Central memory CD8-positive, alpha-beta T cell (primary cell): ENCODE results near the gene GHR.
"Not testable (repeated sequence)": the region's sequence is repeated elsewhere in the genome, so short reads cannot be mapped to it uniquely, and the experiment has no call there.

Experiments
- ATAC-seq: fragments of 150-1000 bp; cut with Tn5 transposase; replicated peaks from 2 replicates; pipeline ENCODE4 v1.10.0; 2022; ENCODE audit warnings: mild to moderate bottlenecking, moderate FRiP score, moderate number of reproducible peaks; ENCODE audit not compliant: poor library complexity, severe bottlenecking; ENCODE audit errors: extremely low read depth
- DNase-seq, 2 donors: peaks; one replicate each; pipeline ENCODE4 v3.0.0; 2021; ENCODE audit warnings: low spot score in 2 of 2
- H3K27ac Mint-ChIP-seq: one replicate; pipeline ENCODE4 v1.8.0; 2022; ENCODE audit warnings: low read depth, mild to moderate bottlenecking, moderate library complexity, mixed read lengths
- H3K27me3 Mint-ChIP-seq: one replicate; pipeline ENCODE4 v1.8.0; 2022; ENCODE audit warnings: mixed read lengths
- H3K36me3 Mint-ChIP-seq: one replicate; pipeline ENCODE4 v1.8.0; 2022; ENCODE audit warnings: mild to moderate bottlenecking, moderate library complexity, mixed read lengths; ENCODE audit not compliant: insufficient read depth
- H3K4me1 Mint-ChIP-seq: one replicate; pipeline ENCODE4 v1.8.0; 2022; ENCODE audit warnings: mixed read lengths
- H3K4me3 Mint-ChIP-seq: one replicate; pipeline ENCODE4 v1.8.0; 2022; ENCODE audit warnings: mild to moderate bottlenecking, moderate library complexity, mixed read lengths
- H3K9me3 Mint-ChIP-seq: one replicate; pipeline ENCODE4 v1.8.0; 2022; ENCODE audit warnings: mixed read lengths

GHR gene

GRCh38 chr5:42680046-42680445 is 256.8 kb downstream of the GHR start:
- Mint-ChIP-seq H3K36me3 (no peaks in the 10 kb centered on the region), H3K4me1 (peaks cover 5% of the 10 kb centered on the region), H3K27ac (no peak overlapping the region), H3K27me3 (peaks cover 9% of the 10 kb centered on the region), H3K4me3 (no peak overlapping the region), H3K9me3 (peaks cover 6% of the 10 kb centered on the region)
- ATAC-seq (no peak), DNase-seq (no peak)

DNA sequence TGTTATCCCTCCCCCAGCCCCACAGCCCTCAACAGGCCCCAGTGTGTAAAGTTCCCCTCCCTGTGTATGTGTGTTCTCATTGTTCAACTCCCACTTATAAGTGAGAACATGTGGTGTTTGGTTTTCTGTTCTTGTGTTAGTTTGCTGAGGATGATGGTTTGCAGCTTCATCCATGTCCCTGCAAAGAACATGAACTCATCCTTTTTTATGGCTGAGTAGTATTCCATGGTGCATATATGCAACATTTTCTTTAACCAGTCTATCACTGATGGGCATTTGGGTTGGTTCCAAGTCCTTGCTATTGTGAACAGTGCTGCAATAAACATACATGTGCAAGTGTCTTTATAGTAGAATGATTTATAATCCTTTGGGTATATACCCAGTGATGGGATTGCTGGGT is 261.8 kb downstream of the GHR start:
- H3K9me3 Mint-ChIP-seq, H3K4me3 Mint-ChIP-seq, H3K36me3 Mint-ChIP-seq, H3K27ac Mint-ChIP-seq, ATAC-seq, DNase-seq, H3K27me3 Mint-ChIP-seq, H3K4me1 Mint-ChIP-seq: not testable (repeated sequence)

DNA sequence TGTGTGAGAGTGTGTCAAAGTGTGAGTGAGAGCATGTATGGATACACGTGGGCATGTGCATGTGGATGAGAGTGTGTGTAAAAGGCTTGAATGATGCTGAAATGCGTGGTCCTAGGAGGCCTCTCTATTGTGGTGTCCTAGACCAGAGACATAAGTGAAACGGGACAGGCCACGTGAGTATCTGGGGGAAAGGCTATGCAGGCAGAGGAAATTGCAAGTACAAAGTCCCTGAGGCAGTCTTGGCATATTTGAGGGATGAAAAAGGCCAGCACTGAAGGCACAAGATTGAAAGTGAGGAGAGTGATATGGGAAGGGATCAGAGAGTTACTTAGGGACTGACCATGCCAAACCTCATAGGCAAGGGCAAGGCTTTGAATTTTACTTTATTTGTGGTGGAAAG is 266.2 kb downstream of the GHR start:
- no peak overlapping the region for H3K4me3 Mint-ChIP-seq
- no peaks in the 10 kb centered on the region for H3K36me3 Mint-ChIP-seq

GRCh38 chr5:42691413-42691937 is 268.2 kb downstream of the GHR start:
- no peak overlapping the region for H3K4me3 Mint-ChIP-seq
- H3K27ac Mint-ChIP-seq: no peak overlapping the region
- DNase-seq (no peak), ATAC-seq (no peak)
- no peaks in the 10 kb centered on the region for H3K36me3 Mint-ChIP-seq
- H3K27me3 Mint-ChIP-seq: peaks cover 11% of the 10 kb centered on the region
- no peaks in the 10 kb centered on the region for H3K4me1 Mint-ChIP-seq
- no peaks in the 10 kb centered on the region for H3K9me3 Mint-ChIP-seq

More for the DNA sequence above, 266.2 kb downstream of the GHR start:
- ATAC-seq (no peak), DNase-seq (no peak)
- H3K27ac Mint-ChIP-seq: no peak overlapping the region
- H3K9me3 Mint-ChIP-seq: no peaks in the 10 kb centered on the region
- H3K4me1 Mint-ChIP-seq: no peaks in the 10 kb centered on the region
- peaks cover 10% of the 10 kb centered on the region for H3K27me3 Mint-ChIP-seq

GRCh38 chr5:42701351-42702059 is 278.3 kb downstream of the GHR start:
- Mint-ChIP-seq H3K36me3 (no peaks in the 10 kb centered on the region), H3K27me3 (peaks cover 34% of the 10 kb centered on the region), H3K9me3 (no peaks in the 10 kb centered on the region), H3K4me1 (no peaks in the 10 kb centered on the region), H3K27ac (no peak overlapping the region), H3K4me3 (no peak overlapping the region)
- DNase-seq: no peak
- no peak for ATAC-seq

GRCh38 chr5:42703238-42703637 is 280.0 kb downstream of the GHR start:
- Mint-ChIP-seq H3K27me3 (peaks cover 26% of the 10 kb centered on the region), H3K4me3 (no peak overlapping the region), H3K4me1 (no peaks in the 10 kb centered on the region), H3K9me3 (no peaks in the 10 kb centered on the region), H3K27ac (no peak overlapping the region), H3K36me3 (no peaks in the 10 kb centered on the region)
- ATAC-seq: no peak
- DNase-seq: no peak

GRCh38 chr5:42715785-42716184 is 292.5 kb downstream of the GHR start:
- ATAC-seq (no peak), DNase-seq (no peak)
- peaks cover 15% of the 10 kb centered on the region for H3K4me1 Mint-ChIP-seq
- peaks cover 21% of the 10 kb centered on the region for H3K27me3 Mint-ChIP-seq
- H3K9me3 Mint-ChIP-seq: no peaks in the 10 kb centered on the region
- H3K27ac Mint-ChIP-seq: no peak overlapping the region
- no peaks in the 10 kb centered on the region for H3K36me3 Mint-ChIP-seq
- no peak overlapping the region for H3K4me3 Mint-ChIP-seq

GRCh38 chr5:42718591-42718990 is 295.4 kb downstream of the GHR start:
- Mint-ChIP-seq H3K4me1 (peaks cover 15% of the 10 kb centered on the region), H3K27ac (no peak overlapping the region), H3K36me3 (no peaks in the 10 kb centered on the region), H3K4me3 (peak overlapping the region; percentile 33), H3K9me3 (no peaks in the 10 kb centered on the region), H3K27me3 (peaks cover 14% of the 10 kb centered on the region)
- DNase-seq: no peak
- peak; percentile 79 for ATAC-seq

- H3K9me3 Mint-ChIP-seq: no peaks in the 10 kb centered on the region
- no peak overlapping the region for H3K27ac Mint-ChIP-seq
- no peak for ATAC-seq
- no peak for DNase-seq
- peak overlapping the region; percentile 33 for H3K4me3 Mint-ChIP-seq
- peaks cover 17% of the 10 kb centered on the region for H3K27me3 Mint-ChIP-seq
- peaks cover 15% of the 10 kb centered on the region for H3K4me1 Mint-ChIP-seq
- no peaks in the 10 kb centered on the region for H3K36me3 Mint-ChIP-seq
Measured at GRCh38 chr5:42719034-42719433, 295.8 kb downstream of the GHR start.

- peaks cover 15% of the 10 kb centered on the region for H3K4me1 Mint-ChIP-seq
- H3K9me3 Mint-ChIP-seq: no peaks in the 10 kb centered on the region
- DNase-seq (no peak), ATAC-seq (no peak)
- H3K36me3 Mint-ChIP-seq: no peaks in the 10 kb centered on the region
- H3K27me3 Mint-ChIP-seq: peaks cover 17% of the 10 kb centered on the region
- no peak overlapping the region for H3K4me3 Mint-ChIP-seq
- H3K27ac Mint-ChIP-seq: no peak overlapping the region
Measured at GRCh38 chr5:42720251-42720650, 297.0 kb downstream of the GHR start.

- no peak overlapping the region for H3K4me3 Mint-ChIP-seq
- no peak for DNase-seq
- no peaks in the 10 kb centered on the region for H3K9me3 Mint-ChIP-seq
- H3K27me3 Mint-ChIP-seq: peaks cover 28% of the 10 kb centered on the region
- peaks cover 15% of the 10 kb centered on the region for H3K4me1 Mint-ChIP-seq
- no peak overlapping the region for H3K27ac Mint-ChIP-seq
- no peak for ATAC-seq
- no peaks in the 10 kb centered on the region for H3K36me3 Mint-ChIP-seq
Measured at GRCh38 chr5:42721484-42721883, 298.2 kb downstream of the GHR start.

DNA sequence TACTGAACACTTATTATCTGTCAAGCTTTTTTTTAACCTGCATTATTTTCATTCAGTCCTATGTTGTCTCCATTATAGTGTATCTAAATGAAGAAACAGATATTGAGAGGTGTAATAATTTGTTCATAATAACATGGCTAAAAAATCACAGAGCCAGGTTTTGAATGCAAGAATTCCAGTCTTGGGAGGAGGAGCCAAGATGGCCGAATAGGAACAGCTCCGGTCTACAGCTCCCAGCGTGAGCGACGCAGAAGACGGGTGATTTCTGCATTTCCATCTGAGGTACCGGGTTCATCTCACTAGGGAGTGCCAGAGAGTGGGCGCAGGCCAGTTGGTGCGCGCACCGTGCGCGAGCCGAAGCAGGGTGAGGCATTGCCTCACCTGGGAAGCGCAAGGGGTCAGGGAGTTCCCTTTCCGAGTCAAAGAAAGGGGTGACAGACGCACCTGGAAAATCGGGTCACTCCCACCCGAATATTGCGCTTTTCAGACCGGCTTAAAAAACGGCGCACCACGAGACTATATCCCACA is 311.4 kb downstream of the GHR start:
- DNase-seq, H3K27ac Mint-ChIP-seq, ATAC-seq, H3K4me1 Mint-ChIP-seq, H3K9me3 Mint-ChIP-seq, H3K36me3 Mint-ChIP-seq, H3K4me3 Mint-ChIP-seq: not testable (repeated sequence)
- peaks cover 12% of the 10 kb centered on the region for H3K27me3 Mint-ChIP-seq

GRCh38 chr5:42740920-42741319 is 317.7 kb downstream of the GHR start:
- Mint-ChIP-seq H3K27ac (no peak overlapping the region), H3K4me3 (no peak overlapping the region), H3K27me3 (no peaks in the 10 kb centered on the region), H3K9me3 (no peaks in the 10 kb centered on the region), H3K4me1 (no peaks in the 10 kb centered on the region), H3K36me3 (no peaks in the 10 kb centered on the region)
- ATAC-seq: no peak
- no peak for DNase-seq
